ENCODE results near the gene STX16.
A peak's percentile ranks its signal among the peaks of the same experiment; 100 is the strongest.

STX16 gene

GRCh38 chr20:58650776-58651558 lies at the start of gene STX16:
Gene STX16 (plus strand): TSS chr20:58651283. CDS start chr20:58652007, 724 bp downstream.
- peak; percentile 56 for DNase-seq (ENCODE audit: low read depth, low spot score)

GRCh38 chr20:58602124-58602523 lies 49.0 kb upstream of the STX16 start:
- DNase-seq (ENCODE audit: low read depth, low spot score): no peak

GRCh38 chr20:58603721-58604120 lies 47.4 kb upstream of the STX16 start:
- no peak for DNase-seq (ENCODE audit: low read depth, low spot score)

- no peak for DNase-seq (ENCODE audit: low read depth, low spot score)
Measured at GRCh38 chr20:58604128-58604881, 46.8 kb upstream of the STX16 start.

- DNase-seq (ENCODE audit: low read depth, low spot score): no peak
Measured at GRCh38 chr20:58605292-58606065, 45.6 kb upstream of the STX16 start.

GRCh38 chr20:58606184-58606583 lies 44.9 kb upstream of the STX16 start:
- DNase-seq (ENCODE audit: low read depth, low spot score): no peak

- DNase-seq (ENCODE audit: low read depth, low spot score): no peak
Measured at GRCh38 chr20:58608096-58608840, 42.8 kb upstream of the STX16 start.

GRCh38 chr20:58609026-58609425 lies 42.1 kb upstream of the STX16 start:
- DNase-seq (ENCODE audit: low read depth, low spot score): no peak

- DNase-seq (ENCODE audit: low read depth, low spot score): no peak
Measured at GRCh38 chr20:58610071-58610800, 40.8 kb upstream of the STX16 start.

GRCh38 chr20:58610811-58611210 lies 40.3 kb upstream of the STX16 start:
- DNase-seq (ENCODE audit: low read depth, low spot score): no peak

GRCh38 chr20:58611236-58612030 lies 39.6 kb upstream of the STX16 start:
- DNase-seq (ENCODE audit: low read depth, low spot score): no peak

GRCh38 chr20:58612121-58612691 lies 38.9 kb upstream of the STX16 start:
- no peak for DNase-seq (ENCODE audit: low read depth, low spot score)

- DNase-seq (ENCODE audit: low read depth, low spot score): no peak
Measured at GRCh38 chr20:58613061-58613854, 37.8 kb upstream of the STX16 start.

- no peak for DNase-seq (ENCODE audit: low read depth, low spot score)
Measured at GRCh38 chr20:58614366-58614765, 36.7 kb upstream of the STX16 start.

GRCh38 chr20:58614984-58615760 lies 35.9 kb upstream of the STX16 start:
- DNase-seq (ENCODE audit: low read depth, low spot score): no peak

GRCh38 chr20:58616411-58616810 lies 34.7 kb upstream of the STX16 start:
- DNase-seq (ENCODE audit: low read depth, low spot score): no peak

- DNase-seq (ENCODE audit: low read depth, low spot score): no peak
Measured at GRCh38 chr20:58617158-58617557, 33.9 kb upstream of the STX16 start.
